GM12892 (cell line): ENCODE data around the gene ZNF503.

Experiments used
- POLR2A ChIP-seq: IDR thresholded peaks from 2 replicates; pipeline ENCODE4 v1.6.1; 2011; ENCODE audit warnings: low read depth, low read length, control low read depth
- TAF1 ChIP-seq: IDR thresholded peaks from 2 replicates; pipeline ENCODE4 v1.6.1; 2011; ENCODE audit warnings: low read depth, mild to moderate bottlenecking, control low read depth, low read length, borderline replicate concordance

- TF ChIP-seq POLR2A (no peak), TAF1 (no peak)
These were observed 29.9 kb upstream of the ZNF503 start, which contains the start of gene LRMDA for GRCh38 chr10:75431180-75432111.
